HepG2 (cell line): Measurements from ENCODE around the gene TACO1. TPM values are rescaled to one million over a fixed set of nuclear protein-coding genes. Genes with fewer than 3 reads are reported as not detected.

ENCODE experiments used
- DR1 ChIP-seq: sonication (generic); formaldehyde crosslinking; IDR thresholded peaks from 2 replicates; pipeline ENCODE4 v1.8.0; 2021; ENCODE audit warnings: mild to moderate bottlenecking, missing genetic modification reagents, inconsistent platforms
- DRAP1 ChIP-seq: IDR thresholded peaks from 2 replicates; pipeline ENCODE4 v1.6.1; 2016; ENCODE audit warnings: missing genetic modification reagents, missing compliant biosample characterization
- HBP1 ChIP-seq: IDR thresholded peaks from 2 replicates; pipeline ENCODE4 v1.6.1; 2016; ENCODE audit warnings: low read depth, control low read depth
- HDAC6 ChIP-seq: fragments of 200-600 bp; sonication (generic); IDR thresholded peaks from 2 replicates; pipeline ENCODE4 v1.7.0; 2017; ENCODE audit warnings: mild to moderate bottlenecking, antibody characterized with exemption, low read length, low read depth
- JUNB ChIP-seq: sonication (generic); formaldehyde crosslinking; IDR thresholded peaks from 2 replicates; pipeline ENCODE4 v1.8.0; 2022; ENCODE audit warnings: missing genetic modification reagents, mild to moderate bottlenecking, borderline replicate concordance
- MAFG ChIP-seq: sonication (generic); formaldehyde crosslinking; IDR thresholded peaks from 2 replicates; pipeline ENCODE4 v1.5.1; 2020; ENCODE audit warnings: mild to moderate bottlenecking, missing genetic modification reagents
- MAFK ChIP-seq, 2 experiments: IDR thresholded peaks in 1 of 2; conservative IDR thresholded peaks in 1 of 2; 2 replicates each; pipeline ENCODE4 v1.6.1; 2011; ENCODE audit warnings: improper control_type of control experiment in 2 of 2, low read length in 2 of 2
- MBNL3 ChIP-seq: fragments of 250-450 bp; sonication (Bioruptor Pico); conservative IDR thresholded peaks from 2 replicates; pipeline ENCODE4 v1.8.0; 2022; ENCODE audit warnings: mild to moderate bottlenecking, inconsistent platforms
- NFIB ChIP-seq: sonication (generic); formaldehyde crosslinking; IDR thresholded peaks from 2 replicates; pipeline ENCODE4 v1.9.0; 2021; ENCODE audit warnings: missing genetic modification reagents, mild to moderate bottlenecking, borderline replicate concordance
- NR2C2 ChIP-seq: sonication (generic); formaldehyde crosslinking; IDR thresholded peaks from 2 replicates; pipeline ENCODE4 v1.4.0; 2020; ENCODE audit warnings: missing genetic modification reagents, mild to moderate bottlenecking, moderate library complexity, borderline replicate concordance
- RARG ChIP-seq: sonication (generic); formaldehyde crosslinking; IDR thresholded peaks from 2 replicates; pipeline ENCODE4 v1.4.0; 2020; ENCODE audit warnings: low read depth, mild to moderate bottlenecking, missing genetic modification reagents
- RCOR2 ChIP-seq: IDR thresholded peaks from 2 replicates; pipeline ENCODE4 v1.6.1; 2016; ENCODE audit warnings: missing biosample characterization, missing genetic modification reagents
- REL ChIP-seq: sonication (generic); formaldehyde crosslinking; conservative IDR thresholded peaks from 2 replicates; pipeline ENCODE4 v1.8.0; 2022; ENCODE audit warnings: mild to moderate bottlenecking, missing genetic modification reagents, moderate library complexity
- SMAD1 ChIP-seq: sonication (generic); formaldehyde crosslinking; IDR thresholded peaks from 2 replicates; pipeline ENCODE4 v1.4.0; 2020; ENCODE audit warnings: missing genetic modification reagents, low read depth, mild to moderate bottlenecking, borderline replicate concordance
- SP1 ChIP-seq, 2 experiments: fragments of 450-650 bp in 1 of 2; sonication (generic) in 1 of 2; formaldehyde crosslinking in 1 of 2; IDR thresholded peaks; 2 replicates each; pipeline versions ENCODE4 v1.4.0 to v1.6.1; 2016 to 2020; ENCODE audit warnings: missing genetic modification reagents in 1 of 2
- TEAD3 ChIP-seq: optimal IDR thresholded peaks from 2 replicates; pipeline ENCODE3; 2016; ENCODE audit warnings: borderline replicate concordance
- ZBTB8A ChIP-seq: sonication (generic); formaldehyde crosslinking; IDR thresholded peaks from 2 replicates; pipeline ENCODE4 v1.4.0; 2020; ENCODE audit warnings: mild to moderate bottlenecking, low read depth, missing genetic modification reagents, borderline replicate concordance
- ZNF17 ChIP-seq: sonication (generic); formaldehyde crosslinking; IDR thresholded peaks from 2 replicates; pipeline ENCODE4 v1.5.0; 2020; ENCODE audit warnings: mild to moderate bottlenecking, missing genetic modification reagents
- ZNF234 ChIP-seq: sonication (generic); formaldehyde crosslinking; conservative IDR thresholded peaks from 2 replicates; pipeline ENCODE4 v1.5.1; 2020; ENCODE audit warnings: mild to moderate bottlenecking, missing genetic modification reagents
- ZNF24 ChIP-seq: fragments of 450-650 bp; IDR thresholded peaks from 2 replicates; pipeline ENCODE4 v1.6.1; 2017; ENCODE audit warnings: antibody characterized with exemption, mild to moderate bottlenecking
- ZNF260 ChIP-seq: sonication (generic); formaldehyde crosslinking; IDR thresholded peaks from 2 replicates; pipeline ENCODE4 v1.4.0; 2020; ENCODE audit warnings: missing genetic modification reagents, low read depth, mild to moderate bottlenecking, borderline replicate concordance
- ZNF382 ChIP-seq: sonication (generic); formaldehyde crosslinking; IDR thresholded peaks from 2 replicates; pipeline ENCODE4 v1.5.0; 2020; ENCODE audit warnings: missing genetic modification reagents, mild to moderate bottlenecking, borderline replicate concordance
- ZNF484 ChIP-seq: sonication (generic); formaldehyde crosslinking; IDR thresholded peaks from 2 replicates; pipeline ENCODE4 v1.5.1; 2020; ENCODE audit warnings: mild to moderate bottlenecking, low read depth, missing genetic modification reagents, borderline replicate concordance
- ZNF556 ChIP-seq: sonication (generic); formaldehyde crosslinking; IDR thresholded peaks from 2 replicates; pipeline ENCODE4 v1.4.0; 2020; ENCODE audit warnings: mild to moderate bottlenecking, missing genetic modification reagents, borderline replicate concordance
- ZNF597 ChIP-seq: sonication (generic); formaldehyde crosslinking; IDR thresholded peaks from 2 replicates; pipeline ENCODE4 v1.5.0; 2020; ENCODE audit warnings: missing genetic modification reagents
- ZNF672 ChIP-seq: sonication (generic); formaldehyde crosslinking; IDR thresholded peaks from 2 replicates; pipeline ENCODE4 v1.8.1; 2022; ENCODE audit warnings: missing genetic modification reagents
- ZNF678 ChIP-seq: sonication (generic); formaldehyde crosslinking; IDR thresholded peaks from 2 replicates; pipeline ENCODE4 v1.4.0; 2020; ENCODE audit warnings: mild to moderate bottlenecking, missing genetic modification reagents
- ZNF703 ChIP-seq: sonication (generic); formaldehyde crosslinking; IDR thresholded peaks from 2 replicates; pipeline ENCODE4 v1.5.1; 2020; ENCODE audit warnings: missing genetic modification reagents, mild to moderate bottlenecking, moderate library complexity, borderline replicate concordance
- ZNF768 ChIP-seq: sonication (generic); formaldehyde crosslinking; IDR thresholded peaks from 2 replicates; pipeline ENCODE4 v1.4.0; 2020; ENCODE audit warnings: missing genetic modification reagents
- polyA plus RNA-seq, 8 experiments: library from polyadenylated mRNA; depleted of rRNA in 3 of 8; stranded (reverse) in 7 of 8; unstranded in 1 of 8; fragments of >200 nt; fragmentation: Illumina TruSeq in 4 of 8; extraction: Trizol in 4 of 8; gene quantifications; 2 replicates each; pipeline versions ENCODE4 v1.2.1 to v1.2.3, GENCODE V29; 2011 to 2016; ENCODE audit warnings: low read depth in 4 of 8, missing spikeins in 1 of 8, mixed read lengths in 1 of 8; ENCODE audit not compliant: insufficient read depth in 1 of 8
- total RNA-seq, 5 experiments: library from RNA; depleted of rRNA; stranded (reverse); fragments of >200 nt; fragmentation: Illumina TruSeq; extraction: Trizol; gene quantifications; 2 replicates each; pipeline ENCODE4 v1.2.3, GENCODE V29; 2016; ENCODE audit warnings: low read depth in 1 of 5

The TACO1 gene
- total and polyA plus RNA-seq, 2 of the 13 experiments (the other 11 are each of a cell fraction or from before 2014, with no cell fraction given), result 34.7 to 53.6 TPM

GRCh38 chr17:63579633-63580032 is 21.1 kb upstream of the TACO1 start (continued):
- TF ChIP-seq DR1 (CRISPR knock-in tag) (no peak), ZNF768 (no peak), ZBTB8A (CRISPR knock-in tag) (no peak), ZNF260 (no peak), MBNL3 (CRISPR knock-in tag) (no peak), ZNF703 (CRISPR knock-in tag) (no peak), SP1 (IDR thresholded peaks at IDR 0.05) (no peak), SP1 (CRISPR knock-in tag; IDR thresholded peaks at IDR 0.05) (no peak), ZNF597 (CRISPR knock-in tag) (no peak), REL (CRISPR knock-in tag) (no peak), HDAC6 (no peak), TEAD3 (CRISPR knock-in tag) (peak; percentile 92), NFIB (CRISPR knock-in tag) (no peak), ZNF382 (no peak), JUNB (CRISPR knock-in tag) (no peak), MAFG (CRISPR knock-in tag) (no peak), ZNF234 (CRISPR knock-in tag) (no peak), HBP1 (CRISPR knock-in tag) (no peak), ZNF556 (CRISPR knock-in tag) (peak; percentile 21; the same call in 1 of the 2 replicates), RARG (no peak), ZNF484 (CRISPR knock-in tag) (no peak), DRAP1 (CRISPR knock-in tag) (peak; percentile 49; the same call in 1 of the 2 replicates), NR2C2 (CRISPR knock-in tag) (no peak), ZNF672 (CRISPR knock-in tag) (no peak), ZNF678 (CRISPR knock-in tag) (no peak), SMAD1 (CRISPR knock-in tag) (peak; percentile 81; the same call in 1 of the 2 replicates), ZNF24 (no peak), RCOR2 (CRISPR knock-in tag) (peak; percentile 70; the same call in 1 of the 2 replicates), MAFK (conservative IDR thresholded peaks at IDR 0.05 in 1 of 2, IDR thresholded peaks at IDR 0.05 in 1 of 2; ENCODE audit: low read length in 2 of 2) (no peak), ZNF17 (CRISPR knock-in tag) (no peak)
